DND-41 (cell line): ENCODE data around the gene CREBL2.
"Not testable (repeated sequence)": the region's sequence is repeated elsewhere in the genome, so short reads cannot be mapped to it uniquely, and the experiment has no call there.

Experiments
- CTCF ChIP-seq: IDR thresholded peaks from 2 replicates; pipeline ENCODE4 v1.5.1; 2012; ENCODE audit warnings: borderline replicate concordance, low read length, moderate library complexity, mild to moderate bottlenecking; ENCODE audit not compliant: poor library complexity, severe bottlenecking; ENCODE audit errors: extremely low read depth
- EZH2 ChIP-seq: IDR thresholded peaks from 3 replicates; pipeline ENCODE4 v1.6.1; 2012; ENCODE audit warnings: borderline replicate concordance, low read depth, mild to moderate bottlenecking, moderate library complexity, low read length, inconsistent platforms; ENCODE audit not compliant: severe bottlenecking

- TF ChIP-seq CTCF, EZH2: not testable (repeated sequence)
Measured at GRCh38 chr12:12588436-12588835, 23.2 kb upstream of the CREBL2 start.
